ENCODE results near the gene ARHGAP8. TPM values are rescaled to one million over a fixed set of nuclear protein-coding genes. Genes with fewer than 3 reads are reported as not detected.

ARHGAP8 gene
- total and polyA plus RNA-seq, 2 donors (not counting 3 experiments of a cell fraction or from before 2014, with no cell fraction given) = not detected

DNA sequence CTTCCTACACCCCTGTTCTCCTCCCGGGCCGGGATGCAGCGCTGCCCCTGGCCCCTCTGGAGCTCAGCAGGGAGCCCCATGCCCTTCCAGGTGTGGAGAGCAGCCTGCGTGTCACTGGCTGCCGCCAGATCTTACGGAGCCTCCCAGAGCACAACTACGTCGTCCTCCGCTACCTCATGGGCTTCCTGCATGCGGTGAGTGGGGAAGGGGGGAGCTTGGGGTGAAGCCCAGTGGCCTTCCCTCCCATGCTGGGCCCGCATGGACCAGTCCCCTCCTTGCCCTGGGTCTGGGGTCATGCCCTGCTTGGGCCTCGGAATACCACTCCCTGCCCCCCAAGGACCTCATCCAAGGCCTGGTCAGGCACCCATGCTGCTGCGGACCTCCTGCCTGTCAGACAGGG lies 107.3 kb downstream of the ARHGAP8 start:
- no peaks in the 10 kb centered on the region for H3K79me2 ChIP-seq (ENCODE audit: control insufficient read depth, insufficient read depth, low read length)
- no peaks in the 10 kb centered on the region for H3K4me1 ChIP-seq (ENCODE audit: control insufficient read depth, extremely low read depth, insufficient read depth, low read length)
- no peaks in the 10 kb centered on the region for H4K20me1 ChIP-seq (replicated peaks; ENCODE audit: control insufficient read depth, extremely low read depth, insufficient read depth, low read length)
- dilution Hi-C loops (cut with MboI; ENCODE audit: extremely low pct_ligation_motif_present, low sequenced_read_pairs) (no loop called here), intact Hi-C loops (cut with micrococcal nuclease) (no loop called here)
- POLR2A ChIA-PET = no interaction called here
- no peak for FAIRE-seq
- no peak overlapping the region for H3K9ac ChIP-seq (replicated peaks; ENCODE audit: extremely low read depth, insufficient read depth, low read length)
- H3K36me3 ChIP-seq (ENCODE audit: control insufficient read depth in 2 of 2, extremely low read depth in 1 of 2, insufficient read depth in 2 of 2, low read length in 2 of 2) = no peaks in the 10 kb centered on the region
- H3K27ac ChIP-seq (ENCODE audit: insufficient read depth, low read depth, low read length) = no peak overlapping the region
- no peak for DNase-seq (ENCODE audit: low read depth, low spot score)
- no peak overlapping the region for H2AFZ ChIP-seq (ENCODE audit: low read depth, low read length)
- no TSS peak for BruUV-seq (replicated peaks)
- no peak overlapping the region for H3K4me2 ChIP-seq (ENCODE audit: insufficient read depth, low read length)
- no peak for TF ChIP-seq JUN (IDR thresholded peaks at IDR 0.05; ENCODE audit: borderline replicate concordance, insufficient read depth, insufficient read length, low read depth)
- no peak for TF ChIP-seq CTCF (IDR thresholded peaks at IDR 0.05; ENCODE audit: extremely low read depth in 1 of 2, insufficient read depth in 1 of 2, low read depth in 1 of 2, low read length in 2 of 2)
- TF ChIP-seq POLR2A (IDR thresholded peaks at IDR 0.05; ENCODE audit: low read depth, low read length) = no peak
- TF ChIP-seq FOS (IDR thresholded peaks at IDR 0.05; ENCODE audit: borderline replicate concordance, insufficient read depth, low read length) = no peak
- TF ChIP-seq POLR2AphosphoS5 (IDR thresholded peaks at IDR 0.05; ENCODE audit: insufficient read depth, low read depth, low read length) = no peak
- TF ChIP-seq MYC (IDR thresholded peaks at IDR 0.05; ENCODE audit: low read depth, low read length) = no peak
- no peak for TF ChIP-seq GATA2 (IDR thresholded peaks at IDR 0.05; ENCODE audit: insufficient read depth, insufficient read length, low read depth, low read length)
- TF ChIP-seq MAX (IDR thresholded peaks at IDR 0.05; ENCODE audit: insufficient read depth, insufficient read length) = no peak
- no peak for TF ChIP-seq EZH2 (IDR thresholded peaks at IDR 0.05; ENCODE audit: borderline replicate concordance, low read depth, low read length, severe bottlenecking)
- H3K9me3 ChIP-seq (replicated peaks; ENCODE audit: control insufficient read depth, insufficient read depth, low read length) = peaks cover 5% of the 10 kb centered on the region
- no peaks in the 10 kb centered on the region for H3K27me3 ChIP-seq (ENCODE audit: control insufficient read depth in 2 of 2, insufficient read depth in 2 of 2, low read length in 2 of 2)
- no peaks in the 10 kb centered on the region for H3K9me1 ChIP-seq (replicated peaks; ENCODE audit: control insufficient read depth, extremely low read depth, insufficient read depth, low read length)
- no peak overlapping the region for H3K4me3 ChIP-seq (replicated peaks in 1 of 3; ENCODE audit: insufficient read depth in 1 of 3, low read depth in 1 of 3, low read length in 3 of 3)
- CTCF ChIA-PET = no interaction called here
